ENCODE measurements around the gene PGM2.

DNA sequence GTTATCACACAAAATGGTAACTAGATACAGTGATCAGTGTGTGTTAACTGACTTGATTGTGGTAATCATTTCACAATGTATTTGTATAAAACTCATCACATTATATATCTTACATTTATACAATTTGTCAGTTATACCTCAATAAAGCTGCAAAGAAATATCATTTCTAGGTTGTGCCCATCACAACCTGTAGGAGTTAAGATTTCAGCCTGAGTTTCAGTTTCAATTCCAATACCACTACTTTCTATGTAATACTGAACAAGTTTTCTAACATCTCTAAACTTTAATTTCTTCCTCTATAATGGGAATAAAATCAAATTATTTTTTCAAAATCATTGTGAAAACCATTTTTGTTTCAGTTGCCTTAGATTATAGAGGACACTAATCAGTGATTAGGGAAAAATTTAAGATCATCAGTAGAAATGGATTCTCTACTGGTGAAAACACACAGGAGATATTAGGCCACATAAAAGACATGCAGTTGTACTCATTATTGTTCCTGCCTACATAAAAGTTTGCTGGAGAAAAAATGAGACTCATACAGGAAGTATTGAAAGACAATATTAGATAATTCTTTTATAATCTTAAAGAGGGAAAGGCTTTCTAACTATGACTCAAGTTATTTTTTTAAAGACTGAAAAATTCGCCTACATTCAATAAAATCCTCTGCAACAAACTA, 46.0 kb downstream of the PGM2 start:
- TF ChIP-seq EZH2 (IDR thresholded peaks at IDR 0.05; ENCODE audit: insufficient read depth, poor library complexity, severe bottlenecking) (no peak), EZH2phosphoT487 (IDR thresholded peaks at IDR 0.05; ENCODE audit: insufficient read depth, low read depth) (no peak)
